IMR-90 (cell line): ENCODE measurements around the gene RNF180. TPM values are rescaled to one million over a fixed set of nuclear protein-coding genes. Genes with fewer than 3 reads are reported as not detected.

Experiments used
- ATAC-seq: fragments of 200-7000 bp; cut with Tn5 transposase; 2 replicates; pipeline ENCODE4 v1.9.1; 2020; ENCODE audit warnings: low read depth, mild to moderate bottlenecking, moderate library complexity
- BruUV-seq: library from RNA; stranded (reverse); fragments of 400-500 nt; replicated peaks from 2 replicates; lab custom pipeline; 2021; lab: Mats Ljungman, UMichigan
- CTCF ChIA-PET: fragments of 300-600 bp; formaldehyde crosslinking; extraction: SDS; loops from one replicate; lab custom pipeline; 2021; ENCODE audit warnings: antibody characterized with exemption; lab: Yijun Ruan, JAX
- POLR2A ChIA-PET: fragments of 300-600 bp; sonication (Branson Sonifier 250); formaldehyde crosslinking; loops from one replicate; lab custom pipeline; 2022; ENCODE audit warnings: antibody characterized with exemption; ENCODE audit not compliant: unreplicated experiment; lab: Charles Lee
- DNase-seq: peaks from one replicate; pipeline ENCODE4 v3.0.0; 2013
- H2AFZ ChIP-seq: replicated peaks from 2 replicates; pipeline ENCODE3; 2013; ENCODE audit warnings: low read length, mild to moderate bottlenecking; ENCODE audit not compliant: poor library complexity
- H2AK5ac ChIP-seq: 2 replicates; pipeline ENCODE4 v1.6.1; 2013; ENCODE audit warnings: low read depth, low read length, inconsistent platforms
- H2AK9ac ChIP-seq: replicated peaks from 2 replicates; pipeline ENCODE3; 2013; ENCODE audit warnings: mild to moderate bottlenecking, low read depth, low read length, moderate library complexity; ENCODE audit not compliant: poor library complexity
- H2BK120ac ChIP-seq: 2 replicates; pipeline ENCODE4 v1.6.1; 2013; ENCODE audit warnings: low read depth, low read length, inconsistent platforms
- H2BK15ac ChIP-seq: 3 replicates; pipeline ENCODE4 v1.6.1; 2013; ENCODE audit warnings: low read depth, low read length, inconsistent platforms
- H2BK20ac ChIP-seq: 2 replicates; pipeline ENCODE4 v1.6.1; 2013; ENCODE audit warnings: low read depth, mild to moderate bottlenecking, inconsistent platforms, low read length, moderate library complexity
- H2BK5ac ChIP-seq: 2 replicates; pipeline ENCODE4 v1.6.1; 2013; ENCODE audit warnings: mild to moderate bottlenecking, low read depth, low read length, inconsistent platforms; ENCODE audit not compliant: poor library complexity, severe bottlenecking
- H3K14ac ChIP-seq: replicated peaks from 2 replicates; pipeline ENCODE4 v1.6.1; 2013; ENCODE audit warnings: low read depth, low read length, inconsistent platforms
- H3K18ac ChIP-seq: 2 replicates; pipeline ENCODE4 v1.6.1; 2013; ENCODE audit warnings: low read depth, low read length, control low read depth
- H3K23ac ChIP-seq: 2 replicates; pipeline ENCODE4 v1.6.1; 2013; ENCODE audit warnings: low read depth, low read length, inconsistent platforms
- H3K27ac ChIP-seq: 2 replicates; pipeline ENCODE4 v1.5.1; 2013; ENCODE audit warnings: mild to moderate bottlenecking, control low read depth, low read length; ENCODE audit not compliant: insufficient read depth
- H3K27me3 ChIP-seq: 2 replicates; pipeline ENCODE4 v1.6.1; 2013; ENCODE audit warnings: low read length; ENCODE audit not compliant: control insufficient read depth, insufficient read depth
- H3K36me3 ChIP-seq: 2 replicates; pipeline ENCODE4 v1.6.1; 2013; ENCODE audit warnings: low read length, mixed read lengths; ENCODE audit not compliant: control insufficient read depth, insufficient read depth
- H3K4ac ChIP-seq: 2 replicates; pipeline ENCODE4 v1.6.1; 2013; ENCODE audit warnings: low read depth, low read length, inconsistent platforms
- H3K4me1 ChIP-seq: 2 replicates; pipeline ENCODE4 v1.6.1; 2013; ENCODE audit warnings: low read length, mixed read lengths; ENCODE audit not compliant: control insufficient read depth, insufficient read depth
- H3K4me2 ChIP-seq: 2 replicates; pipeline ENCODE4 v1.6.1; 2013; ENCODE audit warnings: low read depth, mild to moderate bottlenecking, control low read depth, low read length, moderate library complexity
- H3K4me3 ChIP-seq: 2 replicates; pipeline ENCODE4 v1.5.1; 2013; ENCODE audit warnings: low read depth, mild to moderate bottlenecking, control low read depth, low read length, moderate library complexity; ENCODE audit not compliant: insufficient read depth
- H3K56ac ChIP-seq: 2 replicates; pipeline ENCODE4 v1.6.1; 2013; ENCODE audit warnings: low read length, inconsistent platforms; ENCODE audit not compliant: insufficient read depth; ENCODE audit errors: extremely low read depth
- H3K79me1 ChIP-seq, 2 experiments: 2 replicates each; pipeline ENCODE4 v1.6.1; 2013; ENCODE audit warnings: low read length in 2 of 2, inconsistent platforms in 1 of 2, low read depth in 1 of 2
- H3K9ac ChIP-seq: 2 replicates; pipeline ENCODE4 v1.6.1; 2013; ENCODE audit warnings: low read depth, low read length, control low read depth
- H3K9me1 ChIP-seq: 2 replicates; pipeline ENCODE4 v1.6.1; 2013; ENCODE audit warnings: low read length, inconsistent platforms; ENCODE audit not compliant: insufficient read depth
- H3K9me3 ChIP-seq: 2 replicates; pipeline ENCODE4 v1.6.1; 2013; ENCODE audit warnings: low read length; ENCODE audit not compliant: control insufficient read depth, insufficient read depth
- H4K20me1 ChIP-seq: 2 replicates; pipeline ENCODE4 v1.6.1; 2013; ENCODE audit warnings: low read length, inconsistent platforms; ENCODE audit not compliant: insufficient read depth
- H4K5ac ChIP-seq: 2 replicates; pipeline ENCODE4 v1.6.1; 2013; ENCODE audit warnings: mild to moderate bottlenecking, low read depth, low read length, control low read depth
- H4K8ac ChIP-seq, 2 experiments: 2 replicates each; pipeline ENCODE4 v1.6.1; 2013; ENCODE audit warnings: low read depth in 2 of 2, low read length in 2 of 2, control low read depth in 1 of 2, inconsistent platforms in 1 of 2
- H4K91ac ChIP-seq: 2 replicates; pipeline ENCODE4 v1.6.1; 2013; ENCODE audit warnings: low read depth, low read length, inconsistent platforms; ENCODE audit not compliant: insufficient read depth
- WGBS, 2 experiments: methylation state at CpG; one replicate each; pipeline versions ENCODE4 v1.1.5 to v1.1.7; 2013; ENCODE audit warnings: missing lambda C conversion rate in 2 of 2; ENCODE audit not compliant: insufficient read length in 1 of 2; ENCODE audit errors: extremely low coverage in 2 of 2; 5-methylcytosine and 5-hydroxymethylcytosine counted together
- dilution Hi-C: fragments of 300-500 bp; cut with HindIII; formaldehyde crosslinking; loops from one replicate; pipeline ENCODE4 v1.14.3; 2018; ENCODE audit warnings: low sequenced_read_pairs; ENCODE audit not compliant: unreplicated experiment
- in situ Hi-C: fragments of 300-500 bp; cut with MboI; formaldehyde crosslinking; loops from 3 replicates; pipeline ENCODE4 v1.14.3; 2019; ENCODE audit warnings: low sequenced_read_pairs, inconsistent platforms, mixed read lengths
- intact Hi-C: fragments of 100-400 bp; cut with micrococcal nuclease; formaldehyde crosslinking; loops from 2 replicates; pipeline ENCODE4 v1.10.0; 2022
- polyA plus RNA-seq, 3 experiments: library from polyadenylated mRNA; depleted of rRNA; stranded (reverse); fragments of >200 nt; gene quantifications; 2 replicates each; pipeline ENCODE4 v1.2.3, GENCODE V29; 2012; ENCODE audit warnings: low replicate concordance in 1 of 3
- total RNA-seq: library from RNA; depleted of rRNA; stranded (reverse); fragments of >200 nt; gene quantifications from 2 replicates; pipeline ENCODE4 v1.2.3, GENCODE V29; 2012
- TF ChIP-seq, protein P1 (sequence below): fragments of 150-350 bp; IDR thresholded peaks from 2 replicates; pipeline ENCODE4 v1.6.1; 2017; ENCODE audit warnings: mild to moderate bottlenecking, antibody characterized with exemption, low read length, low read depth

RNF180 gene
- total and polyA plus RNA-seq, 2 of the 4 experiments (the other 2 are of a cell fraction) = 0.02 to 0.36 TPM

DNA sequence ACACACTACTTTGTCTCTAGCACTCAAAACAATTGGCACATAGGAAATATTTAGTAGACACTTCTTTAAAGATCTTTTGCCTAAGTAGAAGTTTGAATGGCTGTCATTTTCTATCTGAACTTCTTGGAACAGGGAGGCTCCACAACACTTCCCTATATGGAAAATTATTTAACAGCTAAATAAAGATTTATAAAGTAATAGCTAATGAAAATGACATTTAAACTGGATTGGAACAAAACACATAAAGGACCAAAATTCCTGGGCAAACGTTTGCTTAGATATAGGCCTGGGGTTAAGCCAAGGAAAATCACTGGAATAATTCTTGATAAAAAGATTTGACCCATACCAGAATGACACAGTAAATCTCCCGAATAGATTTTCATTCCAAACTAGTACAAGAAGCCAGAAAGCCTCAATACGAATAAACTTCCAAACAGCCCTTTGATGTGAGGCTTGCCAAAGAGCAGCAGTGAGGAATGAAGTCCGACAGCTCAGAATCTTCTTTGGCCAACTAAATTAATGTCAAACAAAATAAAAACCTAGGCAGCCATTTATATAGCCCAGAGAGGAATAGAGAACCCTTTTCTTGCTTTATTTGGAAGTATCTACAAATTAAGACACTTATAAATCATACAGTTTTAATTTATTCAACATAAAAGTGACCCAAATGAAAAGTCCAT lies 20.3 kb upstream of the RNF180 start:
- BruUV-seq = no TSS peak
- H3K14ac ChIP-seq = no peak overlapping the region
- H3K4me1 ChIP-seq = no peaks in the 10 kb centered on the region
- no peak for ATAC-seq
- POLR2A ChIA-PET = no interaction called here
- no peak overlapping the region for H3K18ac ChIP-seq
- H3K9ac ChIP-seq = no peak overlapping the region
- H3K9me3 ChIP-seq = no peaks in the 10 kb centered on the region
- H2BK120ac ChIP-seq = no peak overlapping the region
- DNase-seq = no peak
- TF ChIP-seq, protein P1, sequence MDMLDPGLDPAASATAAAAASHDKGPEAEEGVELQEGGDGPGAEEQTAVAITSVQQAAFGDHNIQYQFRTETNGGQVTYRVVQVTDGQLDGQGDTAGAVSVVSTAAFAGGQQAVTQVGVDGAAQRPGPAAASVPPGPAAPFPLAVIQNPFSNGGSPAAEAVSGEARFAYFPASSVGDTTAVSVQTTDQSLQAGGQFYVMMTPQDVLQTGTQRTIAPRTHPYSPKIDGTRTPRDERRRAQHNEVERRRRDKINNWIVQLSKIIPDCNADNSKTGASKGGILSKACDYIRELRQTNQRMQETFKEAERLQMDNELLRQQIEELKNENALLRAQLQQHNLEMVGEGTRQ = no peak
- no peak overlapping the region for H2BK15ac ChIP-seq
- no peak overlapping the region for H3K4me2 ChIP-seq
- in situ Hi-C loops (no loop called here), intact Hi-C loops (loop anchor here (5.0 kb wide), 1 partner anchor 62 kb away; no protein-coding TSS in a partner anchor), dilution Hi-C loops (no loop called here)
- no peaks in the 10 kb centered on the region for H3K9me1 ChIP-seq
- no peaks in the 10 kb centered on the region for H3K79me1 ChIP-seq
- no peak overlapping the region for H4K91ac ChIP-seq
- H2BK5ac ChIP-seq = no peak overlapping the region
- no CpG with 5 or more reads among the region's 4 CpGs for WGBS, 2 experiments
- H2AFZ ChIP-seq = no peak overlapping the region
- H3K4me3 ChIP-seq = no peak overlapping the region
- no peaks in the 10 kb centered on the region for H4K20me1 ChIP-seq
- no peaks in the 10 kb centered on the region for H3K27me3 ChIP-seq
- no peaks in the 10 kb centered on the region for H3K36me3 ChIP-seq
- CTCF ChIA-PET = no interaction called here
- no peak overlapping the region for H3K4ac ChIP-seq
- no peak overlapping the region for H2AK9ac ChIP-seq
- H2BK20ac ChIP-seq = no peak overlapping the region
- no peak overlapping the region for H2AK5ac ChIP-seq
- no peak overlapping the region for H4K8ac ChIP-seq
- no peak overlapping the region for H3K23ac ChIP-seq
- H3K56ac ChIP-seq = no peak overlapping the region
- H4K5ac ChIP-seq = no peak overlapping the region
- no peak overlapping the region for H3K27ac ChIP-seq
